ENCODE measurements around the gene CMIP.

Gene CMIP

GRCh38 chr16:81517150-81517499 is 72.5 kb downstream of the CMIP start:
- no peak for TF ChIP-seq CTCF (IDR thresholded peaks at IDR 0.05; ENCODE audit: low read depth, low read length)
- no peak for DNase-seq (ENCODE audit: low read depth in 2 of 2)
- no peak overlapping the region for H3K4me3 ChIP-seq (replicated peaks in 1 of 2; ENCODE audit: low read depth in 2 of 2, low read length in 2 of 2)

DNA sequence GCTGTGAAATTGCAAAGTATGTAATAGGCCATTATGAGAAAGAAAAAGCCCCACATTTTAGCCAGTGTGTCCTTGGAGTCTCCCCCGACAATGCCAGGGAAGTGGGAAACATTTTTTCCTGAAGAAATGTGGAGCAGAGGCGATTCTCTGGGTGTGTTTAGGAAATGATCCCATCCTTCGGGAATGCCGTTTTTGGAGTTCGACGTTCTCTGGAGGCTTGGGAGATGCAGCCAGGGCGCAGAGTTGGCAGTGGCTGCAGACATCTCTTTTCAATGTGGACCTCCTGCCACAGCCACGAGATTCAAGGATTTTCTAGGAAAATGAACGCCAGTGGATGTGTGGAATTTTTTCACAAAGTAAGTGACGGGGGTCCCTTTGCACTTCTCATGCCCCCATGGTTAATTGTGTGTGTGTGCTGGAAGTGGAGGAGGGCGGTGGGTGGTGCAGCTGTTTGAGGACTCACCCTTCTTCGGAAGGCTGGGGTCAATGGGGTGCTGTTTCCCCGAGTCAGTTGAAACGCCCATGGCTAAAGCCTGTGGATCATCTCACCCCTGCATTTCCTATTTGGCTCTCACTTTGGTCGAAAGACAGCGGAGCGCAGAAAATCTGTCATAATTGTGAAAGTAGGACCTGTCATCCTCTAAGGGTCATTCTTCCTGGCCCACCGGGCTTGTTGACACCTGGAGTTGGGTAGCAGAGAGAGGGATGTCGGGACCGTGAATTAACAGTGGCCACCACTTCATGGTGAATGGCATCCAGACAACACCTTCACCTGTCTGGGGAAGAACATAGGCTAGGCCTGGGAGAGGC is 73.2 kb downstream of the CMIP start:
- no peak for TF ChIP-seq CTCF (IDR thresholded peaks at IDR 0.05; ENCODE audit: low read depth, low read length)
- DNase-seq (ENCODE audit: low read depth in 2 of 2), result peak; percentile 43 to 71
- no peak overlapping the region for H3K4me3 ChIP-seq (replicated peaks in 1 of 2; ENCODE audit: low read depth in 2 of 2, low read length in 2 of 2)

GRCh38 chr16:81518439-81518757 is 73.8 kb downstream of the CMIP start:
- TF ChIP-seq CTCF (IDR thresholded peaks at IDR 0.05; ENCODE audit: low read depth, low read length), result no peak
- DNase-seq (ENCODE audit: low read depth in 2 of 2), result no peak
- H3K4me3 ChIP-seq (replicated peaks in 1 of 2; ENCODE audit: low read depth in 2 of 2, low read length in 2 of 2), result no peak overlapping the region

DNA sequence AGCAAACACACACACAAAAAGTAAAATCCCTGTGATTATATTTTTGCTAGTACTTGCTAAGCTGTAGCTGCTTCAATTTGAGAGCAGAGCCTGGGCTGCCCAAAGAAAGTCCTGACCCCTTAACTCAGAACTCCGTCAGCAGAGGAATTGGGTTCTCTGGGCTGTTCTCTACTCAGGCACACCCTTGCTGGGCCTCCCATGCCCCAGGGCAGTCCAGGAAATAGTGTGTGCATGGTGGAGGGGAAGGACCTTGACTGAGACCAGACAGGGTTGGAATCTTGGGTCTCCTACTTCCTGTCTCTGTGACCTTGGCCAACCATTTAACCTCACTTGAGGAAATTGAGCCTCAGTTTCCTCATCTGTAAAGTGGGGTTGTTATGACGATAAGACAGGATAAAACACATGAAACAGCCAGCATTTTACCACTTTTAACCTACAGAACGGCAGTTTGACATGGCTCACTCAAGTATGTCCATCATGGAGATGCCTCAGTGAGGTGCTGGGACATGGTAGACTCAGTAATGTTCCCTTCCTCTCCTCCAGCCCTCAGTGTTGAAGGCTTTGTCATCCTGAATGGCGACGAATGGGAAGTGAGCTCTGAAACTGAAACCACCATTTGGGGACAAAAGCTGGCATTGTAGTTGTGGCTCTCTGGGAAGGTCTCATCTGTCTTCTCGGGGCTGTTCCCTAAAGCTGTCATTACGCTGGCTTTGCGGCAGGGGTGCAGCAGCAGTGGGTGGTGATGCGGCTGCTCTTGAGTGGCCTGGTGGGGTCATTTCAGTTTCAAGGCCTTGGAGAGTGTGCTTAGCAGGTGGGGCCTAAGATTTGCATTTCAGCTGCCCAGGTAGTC is 74.9 kb downstream of the CMIP start:
- DNase-seq (ENCODE audit: low read depth in 2 of 2), result no peak
- TF ChIP-seq CTCF (IDR thresholded peaks at IDR 0.05; ENCODE audit: low read depth, low read length), result no peak
- H3K4me3 ChIP-seq (replicated peaks in 1 of 2; ENCODE audit: low read depth in 2 of 2, low read length in 2 of 2), result no peak overlapping the region

DNA sequence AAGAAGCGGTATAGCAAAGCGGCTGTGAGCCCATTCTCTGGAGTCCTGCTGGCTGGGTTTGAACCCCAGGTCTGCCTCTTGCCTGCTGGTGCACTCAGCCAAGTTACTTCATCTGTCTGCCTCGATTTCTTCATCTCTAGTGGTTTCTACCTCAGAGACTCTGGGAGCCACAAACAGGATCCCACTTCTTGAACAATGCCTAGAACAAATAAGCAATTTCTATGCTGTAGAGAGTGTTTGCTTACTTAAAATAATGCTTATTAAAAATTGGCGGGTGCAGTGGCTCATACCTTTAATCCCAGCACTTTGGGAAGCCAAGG is 75.5 kb downstream of the CMIP start:
- DNase-seq (ENCODE audit: low read depth in 2 of 2), result no peak
- TF ChIP-seq CTCF (IDR thresholded peaks at IDR 0.05; ENCODE audit: low read depth, low read length), result no peak
- H3K4me3 ChIP-seq (replicated peaks in 1 of 2; ENCODE audit: low read depth in 2 of 2, low read length in 2 of 2), result no peak overlapping the region

DNA sequence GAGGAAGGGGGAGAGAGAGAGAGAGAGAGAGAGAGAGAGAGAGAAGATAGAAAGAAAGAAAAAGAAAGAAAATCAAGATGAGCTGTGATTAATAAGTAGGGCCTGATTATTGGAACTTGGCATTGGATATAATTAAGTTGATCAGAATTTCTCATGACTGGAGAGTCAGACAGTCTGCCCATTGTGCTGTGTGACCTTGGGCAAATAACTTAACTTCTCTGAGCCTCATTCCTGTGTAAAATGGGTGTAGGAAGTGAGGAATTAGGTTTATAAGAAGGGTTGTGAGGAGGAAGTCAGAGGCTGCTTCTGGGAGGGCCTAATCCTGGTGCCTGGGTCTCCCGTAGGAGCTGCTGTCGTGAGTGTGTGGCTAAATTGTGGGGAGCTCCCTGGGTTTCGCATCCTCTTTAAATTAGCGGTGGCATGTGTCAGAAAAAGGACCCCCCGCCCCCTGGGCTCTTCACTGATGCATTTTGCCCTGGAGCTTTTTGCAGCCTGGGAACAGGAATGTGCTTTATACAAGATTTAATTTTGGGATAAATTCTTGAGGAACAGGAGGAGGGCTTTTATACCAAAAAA is 76.0 kb downstream of the CMIP start:
- no peak for TF ChIP-seq CTCF (IDR thresholded peaks at IDR 0.05; ENCODE audit: low read depth, low read length)
- DNase-seq (ENCODE audit: low read depth in 2 of 2), result no peak
- no peak overlapping the region for H3K4me3 ChIP-seq (replicated peaks in 1 of 2; ENCODE audit: low read depth in 2 of 2, low read length in 2 of 2)

Measured in cardiac fibroblast (primary cell).